Astrocyte of the cerebellum (primary cell): Measurements from ENCODE around the gene C2orf72.

ENCODE experiments used
- DNase-seq: peaks from one replicate; pipeline ENCODE4 v3.0.0-alpha.2; 2011; ENCODE audit warnings: low read depth
- H3K4me3 ChIP-seq: 2 replicates; pipeline ENCODE4 v1.5.1; 2011; ENCODE audit warnings: mild to moderate bottlenecking, low read depth, low read length, moderate library complexity
- CTCF ChIP-seq: IDR thresholded peaks from 2 replicates; pipeline ENCODE4 v1.5.1; 2012; ENCODE audit warnings: low read length, low read depth, moderate library complexity, mild to moderate bottlenecking; ENCODE audit errors: missing control alignments
- in situ Hi-C: cut with HindIII; loops from 2 replicates; pipeline ENCODE4 v1.10.0; 2017; ENCODE audit warnings: low sequenced_read_pairs

The C2orf72 gene

GRCh38 chr2:230996661-230997060 is 40.7 kb upstream of the C2orf72 start:
- in situ Hi-C loops = no loop called here

GRCh38 chr2:230998882-230999281 is 38.4 kb upstream of the C2orf72 start:
- DNase-seq = no peak
- in situ Hi-C loops = no loop called here
- H3K4me3 ChIP-seq = no peak overlapping the region
- TF ChIP-seq CTCF = no peak

More at GRCh38 chr2:230996661-230997060, 40.7 kb upstream of the C2orf72 start:
- no peak for DNase-seq
- TF ChIP-seq CTCF = no peak
- H3K4me3 ChIP-seq = no peak overlapping the region

- in situ Hi-C loops = no loop called here
- H3K4me3 ChIP-seq = no peak overlapping the region
- no peak for DNase-seq
- no peak for TF ChIP-seq CTCF
Observed at GRCh38 chr2:230999477-230999876, 37.8 kb upstream of the C2orf72 start.

GRCh38 chr2:231000211-231000904 is 37.0 kb upstream of the C2orf72 start:
- in situ Hi-C loops = no loop called here

GRCh38 chr2:231001036-231001435 is 36.3 kb upstream of the C2orf72 start:
- TF ChIP-seq CTCF = no peak
- in situ Hi-C loops = no loop called here
- DNase-seq = no peak
- no peak overlapping the region for H3K4me3 ChIP-seq

More at GRCh38 chr2:231000211-231000904, 37.0 kb upstream of the C2orf72 start:
- no peak for DNase-seq
- no peak overlapping the region for H3K4me3 ChIP-seq
- TF ChIP-seq CTCF = no peak

- no peak overlapping the region for H3K4me3 ChIP-seq
- no peak for DNase-seq
- in situ Hi-C loops = no loop called here
- TF ChIP-seq CTCF = no peak
Observed at GRCh38 chr2:231001921-231002320, 35.4 kb upstream of the C2orf72 start.
